H1 (cell line): ENCODE measurements around the gene GDPD5. TPM values are rescaled to one million over a fixed set of nuclear protein-coding genes. Genes with fewer than 3 reads are reported as not detected.

ENCODE experiments used
- CHD7 ChIP-seq: fragments of 300-600 bp; sonication (generic); IDR thresholded peaks from 2 replicates; pipeline ENCODE4 v1.7.1; 2012; ENCODE audit warnings: low read length, moderate library complexity, mild to moderate bottlenecking, inconsistent platforms; ENCODE audit not compliant: insufficient replicate concordance
- SUZ12 ChIP-seq: fragments of 200-600 bp; sonication (generic); IDR thresholded peaks from 2 replicates; pipeline ENCODE4 v1.6.1; 2012; ENCODE audit warnings: mild to moderate bottlenecking, inconsistent platforms, low read length, moderate library complexity, mixed read lengths
- TAF7 ChIP-seq: optimal IDR thresholded peaks from 2 replicates; pipeline ENCODE3; 2011; ENCODE audit warnings: low read depth, mild to moderate bottlenecking, inconsistent platforms, low read length, moderate library complexity, borderline replicate concordance
- YY1 ChIP-seq: IDR thresholded peaks from 2 replicates; pipeline ENCODE4 v1.6.1; 2011; ENCODE audit warnings: low read depth, mild to moderate bottlenecking, low read length
- polyA plus RNA-seq, 7 experiments: library from polyadenylated mRNA; depleted of rRNA in 3 of 7; stranded (reverse) in 5 of 7; unstranded in 2 of 7; fragments of >200 nt in 5 of 7; fragments of 200-250 nt in 2 of 7; gene quantifications; 1 replicate in 5 of 7; 2 replicates in 1 of 7; 4 replicates in 1 of 7; pipeline versions ENCODE4 v1.2.1 to v1.2.3, GENCODE V29; 2011 to 2013; ENCODE audit warnings: missing spikeins in 2 of 7, mixed read lengths in 2 of 7
- total RNA-seq: library from RNA; stranded (reverse); fragmentation: NEBNext Ultra II Directional; extraction: Animal tissue kit (Norgen Biotek cat#: 25700); gene quantifications from 2 replicates; pipeline ENCODE4 v1.2.1, GENCODE V29; 2021

GDPD5 gene
- total and polyA plus RNA-seq, 2 of the 8 experiments (the other 6 are each of a cell fraction or from before 2014, with no cell fraction given): 7.8 to 8.6 TPM

- TF ChIP-seq CHD7 (no peak), YY1 (no peak), TAF7 (no peak), SUZ12 (no peak)
These were observed 99.0 kb downstream of the GDPD5 start (continued) for GRCh38 chr11:75426720-75427086.
